T-helper 2 cell treated with Interferon-gamma antibody and Interleukin-4, amounts not matched to agents 5 μg/mL and 100 μg/mL, for 36 hours (primary cell): ENCODE data around the gene ABHD3.
A peak's percentile ranks its signal among the peaks of the same experiment; 100 is the strongest.
"Not testable (repeated sequence)": the region's sequence is repeated elsewhere in the genome, so short reads cannot be mapped to it uniquely, and the experiment has no call there.

Experiments
- DNase-seq: peaks from one replicate; pipeline ENCODE4 v3.0.0; 2021; ENCODE audit warnings: low spot score
- H3K27ac Mint-ChIP-seq: one replicate; pipeline ENCODE4 v1.8.0; 2021; ENCODE audit warnings: mild to moderate bottlenecking, mixed read lengths
- H3K27me3 Mint-ChIP-seq: one replicate; pipeline ENCODE4 v1.8.0; 2021; ENCODE audit warnings: low read depth, mixed read lengths
- H3K36me3 Mint-ChIP-seq: one replicate; pipeline ENCODE4 v1.8.0; 2021; ENCODE audit warnings: low read depth, mixed read lengths
- H3K4me1 Mint-ChIP-seq: one replicate; pipeline ENCODE4 v1.8.0; 2021; ENCODE audit warnings: low read depth, mixed read lengths
- H3K4me3 Mint-ChIP-seq: one replicate; pipeline ENCODE4 v1.8.0; 2022; ENCODE audit warnings: mild to moderate bottlenecking, moderate library complexity, mixed read lengths
- H3K9me3 Mint-ChIP-seq: one replicate; pipeline ENCODE4 v1.8.0; 2021; ENCODE audit warnings: mixed read lengths

ABHD3 gene

DNA sequence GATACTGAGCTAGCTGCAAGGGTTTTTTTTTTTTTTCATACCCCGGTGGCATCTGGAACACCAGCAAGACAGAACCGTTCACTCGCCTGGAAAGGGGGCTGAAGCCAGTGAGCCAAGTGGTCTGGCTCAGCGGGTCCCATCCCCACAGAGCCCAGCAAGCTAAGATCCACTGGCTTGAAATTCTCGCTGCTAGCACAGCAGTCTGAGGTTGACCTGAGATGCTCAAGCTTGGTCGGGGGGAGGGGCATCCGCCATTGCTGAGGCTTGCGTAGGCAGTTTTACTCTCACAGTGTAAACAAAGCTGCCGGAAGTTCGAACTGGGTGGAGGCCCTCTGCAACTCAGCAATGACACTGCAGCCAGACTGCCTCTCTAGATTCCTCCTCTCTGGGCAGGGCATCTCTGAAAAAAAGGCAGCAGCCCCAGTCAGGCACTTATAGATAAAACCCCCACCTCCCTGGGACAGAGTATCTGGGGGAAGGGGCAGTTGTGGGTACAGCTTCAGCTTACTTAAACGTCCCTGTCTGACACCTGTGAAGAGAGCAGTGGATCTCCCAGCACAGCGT lies 31.0 kb upstream of the ABHD3 start:
- no peak overlapping the region for H3K27ac Mint-ChIP-seq
- H3K27me3 Mint-ChIP-seq = no peaks in the 10 kb centered on the region
- no peak overlapping the region for H3K4me3 Mint-ChIP-seq
- DNase-seq = no peak
- peaks cover 18% of the 10 kb centered on the region for H3K36me3 Mint-ChIP-seq
- peaks cover 11% of the 10 kb centered on the region for H3K4me1 Mint-ChIP-seq
- H3K9me3 Mint-ChIP-seq = peaks cover 14% of the 10 kb centered on the region

DNA sequence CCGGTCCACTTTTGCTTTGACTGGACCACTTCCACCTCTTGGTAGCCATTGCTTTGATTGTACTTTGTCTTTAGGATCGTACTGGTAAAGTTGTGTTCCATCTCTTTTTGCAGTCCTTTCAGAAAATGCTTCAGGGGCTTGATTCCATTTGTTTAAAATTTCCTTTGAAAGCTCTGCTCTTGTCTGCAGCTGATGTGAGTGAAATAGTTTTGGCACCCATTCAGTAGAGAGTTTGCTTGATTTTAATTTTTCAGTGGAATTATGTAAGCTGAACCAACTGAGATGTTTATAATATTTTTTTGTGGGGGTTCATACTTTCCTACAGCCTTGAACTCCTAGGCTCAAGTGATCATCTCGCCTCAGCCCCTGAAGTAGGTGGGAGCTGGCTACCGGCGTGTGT lies 28.4 kb upstream of the ABHD3 start:
- DNase-seq = no peak
- no peak overlapping the region for H3K27ac Mint-ChIP-seq
- no peaks in the 10 kb centered on the region for H3K27me3 Mint-ChIP-seq
- H3K36me3 Mint-ChIP-seq = peaks cover 16% of the 10 kb centered on the region
- peaks cover 17% of the 10 kb centered on the region for H3K9me3 Mint-ChIP-seq
- H3K4me1 Mint-ChIP-seq = no peaks in the 10 kb centered on the region
- H3K4me3 Mint-ChIP-seq = no peak overlapping the region

DNA sequence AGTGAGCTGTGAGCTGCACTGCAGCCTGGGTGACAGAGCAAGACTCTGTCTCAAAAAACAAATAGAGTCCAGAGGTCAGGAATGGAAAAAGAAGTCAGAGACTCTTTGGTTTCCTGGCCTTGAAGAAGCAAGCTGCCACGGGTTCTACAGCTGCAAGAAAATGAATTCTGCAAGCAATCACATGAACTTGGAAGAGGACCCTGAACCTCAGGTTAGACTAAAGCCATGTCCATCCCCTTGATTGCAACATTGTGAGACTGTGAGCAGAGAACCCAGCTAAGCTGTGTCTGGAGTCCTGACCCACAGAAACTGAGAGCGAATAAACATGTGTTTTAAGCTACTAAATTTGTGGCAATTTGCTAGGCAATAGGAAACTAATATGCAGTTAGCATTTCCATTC lies 23.1 kb upstream of the ABHD3 start:
- H3K4me1 Mint-ChIP-seq = peaks cover 4% of the 10 kb centered on the region
- peaks cover 2% of the 10 kb centered on the region for H3K36me3 Mint-ChIP-seq
- H3K27ac Mint-ChIP-seq = no peak overlapping the region
- H3K4me3 Mint-ChIP-seq = no peak overlapping the region
- H3K27me3 Mint-ChIP-seq = no peaks in the 10 kb centered on the region
- no peak for DNase-seq
- H3K9me3 Mint-ChIP-seq = peaks cover 3% of the 10 kb centered on the region

DNA sequence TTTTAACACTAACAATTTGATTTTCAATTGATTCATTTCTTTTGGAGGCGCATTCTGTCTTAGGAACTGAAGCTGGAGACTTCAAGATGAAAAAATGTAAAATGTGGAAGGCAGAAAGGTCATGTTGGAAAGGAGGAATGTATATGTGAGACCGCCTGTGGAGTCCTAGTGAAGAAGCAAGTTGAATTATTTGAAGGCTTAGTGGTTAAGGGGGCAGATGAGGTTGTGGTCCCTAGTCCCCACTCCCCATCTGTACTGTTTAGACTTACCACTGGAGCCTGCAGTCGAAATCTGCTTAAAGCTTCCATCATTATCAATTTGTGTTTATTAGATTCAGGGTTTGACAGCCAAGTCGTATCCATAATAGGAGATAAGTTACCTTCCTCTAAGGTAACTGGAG lies 20.6 kb upstream of the ABHD3 start:
- DNase-seq = no peak
- Mint-ChIP-seq H3K27ac (no peak overlapping the region), H3K4me3 (no peak overlapping the region), H3K4me1 (peaks cover 4% of the 10 kb centered on the region), H3K27me3 (peaks cover 2% of the 10 kb centered on the region), H3K36me3 (no peaks in the 10 kb centered on the region), H3K9me3 (peaks cover 3% of the 10 kb centered on the region)

DNA sequence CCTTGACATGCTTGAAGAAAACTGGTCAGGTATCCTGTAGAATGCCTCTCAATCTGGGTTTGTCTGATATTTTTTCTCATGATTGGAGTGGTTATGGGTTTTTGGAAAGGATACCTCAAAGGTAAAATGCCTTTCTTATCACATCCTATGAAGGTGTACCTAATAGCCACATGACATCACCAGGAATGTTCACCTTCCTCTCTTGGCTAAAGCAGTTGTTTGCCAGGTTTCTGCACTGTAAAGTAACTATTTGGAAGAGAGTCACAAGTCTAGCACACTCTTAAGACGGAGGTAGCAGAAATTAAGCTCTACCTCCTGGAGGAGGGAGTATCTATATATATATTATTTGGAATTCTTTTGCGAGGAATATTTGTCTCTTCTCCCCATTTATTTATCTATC lies 18.1 kb upstream of the ABHD3 start:
- Mint-ChIP-seq H3K36me3 (no peaks in the 10 kb centered on the region), H3K4me3 (no peak overlapping the region)

DNA sequence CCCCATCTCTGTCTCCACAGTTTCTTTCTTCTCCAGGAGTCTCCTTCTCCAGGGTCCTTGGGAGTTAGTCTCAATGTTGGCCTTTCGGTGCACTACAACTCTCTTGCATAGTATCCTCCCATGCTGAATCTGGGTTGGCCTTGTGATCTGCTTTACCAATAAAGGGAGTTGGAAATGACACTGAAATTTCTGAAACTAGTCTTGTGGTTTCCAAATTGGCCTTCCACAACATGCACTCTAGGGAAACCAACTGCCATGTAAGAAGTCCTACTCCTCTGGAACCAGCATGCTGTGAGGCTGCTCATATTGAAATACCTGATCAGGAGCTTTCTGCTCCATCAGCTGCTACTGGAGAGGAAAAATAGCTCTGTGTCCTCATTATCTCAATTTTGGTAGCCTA lies 9.9 kb upstream of the ABHD3 start:
- no peak for DNase-seq
- no peak overlapping the region for H3K27ac Mint-ChIP-seq
- no peak overlapping the region for H3K4me3 Mint-ChIP-seq
- peaks cover 22% of the 10 kb centered on the region for H3K9me3 Mint-ChIP-seq
- peaks cover 9% of the 10 kb centered on the region for H3K4me1 Mint-ChIP-seq
- peaks cover 8% of the 10 kb centered on the region for H3K27me3 Mint-ChIP-seq
- H3K36me3 Mint-ChIP-seq = peaks cover 10% of the 10 kb centered on the region

More for the DNA sequence above, 18.1 kb upstream of the ABHD3 start:
- no peak for DNase-seq
- Mint-ChIP-seq H3K9me3 (no peaks in the 10 kb centered on the region), H3K27me3 (peaks cover 2% of the 10 kb centered on the region), H3K27ac (no peak overlapping the region), H3K4me1 (peaks cover 4% of the 10 kb centered on the region)

DNA sequence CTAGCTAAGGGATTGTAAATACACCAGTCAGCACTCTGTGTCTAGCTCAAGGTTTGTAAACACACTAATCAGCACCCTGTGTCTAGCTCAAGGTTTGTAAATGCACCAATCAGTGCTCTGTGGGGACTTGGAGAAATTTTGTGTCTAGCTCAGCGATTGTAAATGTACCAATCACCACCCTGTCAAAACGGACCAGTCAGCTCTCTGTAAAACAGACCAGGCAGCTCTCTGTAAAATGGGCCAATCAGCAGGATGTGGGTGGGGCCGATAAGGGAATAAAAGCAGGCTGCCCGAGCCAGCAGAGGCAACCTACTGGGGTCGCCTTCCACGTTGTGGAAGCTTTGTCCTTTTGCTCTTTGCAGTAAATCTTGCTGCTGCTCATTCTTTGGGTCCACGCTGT lies 2.6 kb upstream of the ABHD3 start:
- not testable (repeated sequence) for H3K27ac Mint-ChIP-seq, H3K9me3 Mint-ChIP-seq, DNase-seq, H3K4me3 Mint-ChIP-seq, H3K27me3 Mint-ChIP-seq
- Mint-ChIP-seq H3K36me3 (peaks cover 18% of the 10 kb centered on the region), H3K4me1 (peaks cover 28% of the 10 kb centered on the region)

DNA sequence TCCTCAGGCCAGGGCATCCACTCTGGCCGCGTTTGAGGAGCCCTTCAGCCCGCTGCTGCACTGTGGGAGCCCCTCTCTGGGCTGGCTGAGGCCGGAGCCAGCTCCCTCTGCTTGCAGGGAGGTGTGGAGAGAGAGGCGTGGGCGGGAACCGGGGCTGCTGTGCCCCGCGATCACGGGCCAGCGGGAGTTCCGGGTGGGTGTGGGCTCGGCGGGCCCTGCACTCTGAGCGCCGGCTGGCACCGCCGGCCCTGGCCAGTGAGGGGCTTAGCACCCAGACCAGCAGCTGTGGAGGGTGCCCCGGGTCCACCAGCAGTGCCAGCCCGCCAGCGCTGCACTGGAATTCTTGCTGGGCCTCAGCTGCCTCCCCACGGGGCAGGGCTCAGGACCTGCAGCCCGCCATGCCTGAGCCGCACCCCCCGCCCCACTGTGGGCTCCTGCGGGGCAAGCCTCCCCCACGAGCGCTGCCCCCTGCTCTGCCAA lies 1.9 kb upstream of the ABHD3 start:
- Mint-ChIP-seq H3K27ac (no peak overlapping the region), H3K9me3 (no peaks in the 10 kb centered on the region), H3K27me3 (no peaks in the 10 kb centered on the region), H3K4me1 (peaks cover 28% of the 10 kb centered on the region), H3K36me3 (peaks cover 21% of the 10 kb centered on the region), H3K4me3 (no peak overlapping the region)
- no peak for DNase-seq

DNA sequence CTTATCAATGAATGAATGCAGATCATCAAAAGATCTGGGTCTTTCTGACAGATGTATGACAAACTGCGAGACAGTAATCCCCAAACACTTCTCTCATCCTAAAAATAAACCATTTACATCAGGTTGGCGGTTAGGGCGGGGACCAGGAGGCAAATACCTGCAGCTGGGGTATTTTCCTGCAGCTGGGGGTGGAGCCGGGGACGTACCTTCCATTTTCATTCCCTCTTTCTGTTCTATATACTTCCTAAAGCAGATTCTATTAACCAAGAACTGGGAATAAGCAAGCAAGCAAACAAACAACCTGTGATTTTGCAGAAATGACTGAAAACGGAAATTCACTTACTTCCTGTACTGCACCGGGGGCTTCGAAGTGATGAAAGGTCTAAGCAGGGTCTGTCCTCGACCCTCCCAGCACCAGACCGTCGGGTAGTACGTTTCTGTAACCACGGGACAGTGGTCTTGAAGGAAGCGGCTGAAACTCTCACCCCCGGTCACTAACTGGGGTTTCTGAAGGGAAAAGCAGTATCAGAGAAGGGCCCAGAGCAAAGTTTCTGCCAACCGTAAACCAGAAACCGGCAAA lies 1.2 kb downstream of the ABHD3 start:
- H3K36me3 Mint-ChIP-seq = peaks cover 30% of the 10 kb centered on the region
- peak overlapping the region; percentile 99 for H3K4me3 Mint-ChIP-seq
- no peaks in the 10 kb centered on the region for H3K27me3 Mint-ChIP-seq
- peaks cover 22% of the 10 kb centered on the region for H3K4me1 Mint-ChIP-seq
- no peaks in the 10 kb centered on the region for H3K9me3 Mint-ChIP-seq
- peak; percentile 23 for DNase-seq
- peak overlapping the region; percentile 96 for H3K27ac Mint-ChIP-seq

DNA sequence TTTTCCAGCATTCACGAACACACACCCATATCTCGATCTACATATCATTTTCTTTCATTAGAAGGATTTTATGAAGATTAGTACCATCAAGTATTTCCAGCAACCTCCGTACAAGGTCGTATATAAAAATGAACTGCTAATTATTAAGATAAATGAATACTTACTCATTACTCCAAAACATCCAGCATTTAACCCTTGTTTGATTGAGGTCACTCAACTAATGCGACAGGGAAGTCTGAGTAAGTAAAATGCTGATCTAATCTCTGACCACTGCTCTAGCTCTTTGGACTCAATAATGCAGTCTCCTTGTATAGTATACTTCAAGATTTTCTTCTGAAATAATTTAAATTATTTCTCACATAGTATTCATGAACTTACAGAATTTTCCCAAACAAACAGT lies 2.0 kb downstream of the ABHD3 start:
- Mint-ChIP-seq H3K4me1 (peaks cover 22% of the 10 kb centered on the region), H3K27me3 (no peaks in the 10 kb centered on the region), H3K27ac (peak overlapping the region; percentile 96), H3K9me3 (no peaks in the 10 kb centered on the region), H3K4me3 (peak overlapping the region; percentile 99), H3K36me3 (peaks cover 35% of the 10 kb centered on the region)
- no peak for DNase-seq

DNA sequence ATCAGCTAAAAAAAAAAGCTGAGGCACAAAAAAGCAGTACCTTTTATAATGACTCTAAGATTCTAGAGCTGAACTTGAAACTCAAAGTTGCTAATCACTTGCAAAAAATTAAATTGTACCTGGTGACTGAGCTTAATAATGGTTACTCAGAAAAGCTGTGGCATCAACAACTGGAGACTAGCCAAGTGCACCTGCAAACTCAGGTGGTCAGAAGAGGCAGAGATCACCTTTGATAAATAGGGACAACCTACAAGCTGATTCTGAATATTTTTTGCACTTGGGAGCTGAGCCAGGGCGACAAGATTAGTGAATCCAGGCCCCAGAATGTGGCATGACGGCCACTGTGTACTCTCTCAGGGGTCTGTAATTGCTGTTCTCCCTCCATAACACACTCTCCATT lies 3.0 kb downstream of the ABHD3 start:
- Mint-ChIP-seq H3K27me3 (no peaks in the 10 kb centered on the region), H3K9me3 (no peaks in the 10 kb centered on the region)
- no peak for DNase-seq

DNA sequence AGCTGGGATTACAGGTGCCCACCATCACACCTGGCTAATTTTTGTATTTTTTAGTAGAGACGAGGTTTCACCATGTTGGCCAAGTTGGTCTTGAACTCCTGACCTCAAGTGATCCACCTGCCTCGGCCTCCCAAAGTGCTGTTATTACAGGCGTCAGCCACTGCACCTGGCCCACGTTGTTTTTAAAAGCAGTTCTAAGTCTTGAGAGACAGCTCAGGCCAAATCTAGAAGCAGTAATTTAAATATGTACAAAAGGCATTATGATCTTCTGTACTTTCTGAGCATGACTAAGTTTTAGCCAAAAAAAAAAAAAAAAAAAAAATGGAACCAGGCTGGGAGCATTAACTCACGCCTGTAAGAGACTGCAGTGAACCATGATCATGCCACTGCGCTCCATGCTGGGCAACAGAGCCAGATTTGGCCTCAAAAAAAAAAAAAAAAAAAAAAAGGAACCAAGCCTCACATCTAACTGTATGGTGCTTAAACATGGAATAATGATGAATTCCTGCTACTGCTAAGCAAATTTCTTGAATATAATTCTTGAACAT lies 4.0 kb downstream of the ABHD3 start:
- no peak overlapping the region for H3K27ac Mint-ChIP-seq
- no peaks in the 10 kb centered on the region for H3K9me3 Mint-ChIP-seq
- no peak overlapping the region for H3K4me3 Mint-ChIP-seq
- no peaks in the 10 kb centered on the region for H3K27me3 Mint-ChIP-seq
- peaks cover 40% of the 10 kb centered on the region for H3K36me3 Mint-ChIP-seq
- peaks cover 17% of the 10 kb centered on the region for H3K4me1 Mint-ChIP-seq
- no peak for DNase-seq

More for the DNA sequence above, 3.0 kb downstream of the ABHD3 start:
- Mint-ChIP-seq H3K36me3 (peaks cover 36% of the 10 kb centered on the region), H3K27ac (no peak overlapping the region), H3K4me3 (no peak overlapping the region), H3K4me1 (peaks cover 18% of the 10 kb centered on the region)

DNA sequence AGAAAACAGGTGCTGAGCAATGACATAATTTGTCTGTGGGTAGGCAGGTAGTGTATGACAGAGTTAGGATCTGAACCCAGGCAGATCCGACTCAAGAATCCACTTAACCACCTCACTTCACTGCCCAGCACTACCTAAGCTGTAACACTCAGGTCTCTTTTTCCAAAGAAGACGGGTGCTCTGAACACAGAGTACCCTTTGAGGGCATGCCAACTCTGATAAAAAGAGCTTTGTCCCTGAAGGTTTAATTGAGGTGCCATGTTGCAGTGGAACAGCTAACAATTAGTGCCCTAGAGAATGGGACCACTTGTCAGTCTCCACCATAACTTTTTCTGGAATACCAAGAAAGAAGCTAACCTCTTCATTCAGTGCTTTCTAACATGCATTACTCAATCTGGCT lies 11.3 kb downstream of the ABHD3 start:
- no peak overlapping the region for H3K27ac Mint-ChIP-seq
- H3K9me3 Mint-ChIP-seq = peaks cover 12% of the 10 kb centered on the region
- no peak overlapping the region for H3K4me3 Mint-ChIP-seq
- no peak for DNase-seq
- H3K4me1 Mint-ChIP-seq = peaks cover 8% of the 10 kb centered on the region
- peaks cover 67% of the 10 kb centered on the region for H3K36me3 Mint-ChIP-seq
- H3K27me3 Mint-ChIP-seq = no peaks in the 10 kb centered on the region

DNA sequence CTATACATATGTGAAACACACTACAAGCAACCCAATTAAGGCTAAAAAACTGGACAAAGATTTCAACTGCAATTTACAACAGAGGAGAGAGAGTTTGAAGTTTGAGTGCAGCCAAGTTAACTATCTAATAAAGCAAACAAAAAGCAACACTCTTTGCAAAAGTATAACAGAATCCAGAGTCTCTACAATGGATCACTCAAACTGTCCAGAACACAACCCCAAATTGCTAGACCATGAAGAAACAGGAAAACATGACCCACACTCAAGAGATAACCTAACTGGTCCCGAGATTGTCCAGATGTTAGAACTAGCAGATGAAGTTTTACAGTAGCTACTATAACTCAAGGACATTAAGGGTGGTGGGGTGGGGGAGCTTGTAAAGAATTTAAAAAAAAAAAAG lies 14.8 kb downstream of the ABHD3 start:
- Mint-ChIP-seq H3K4me1 (peaks cover 11% of the 10 kb centered on the region), H3K4me3 (no peak overlapping the region), H3K27me3 (no peaks in the 10 kb centered on the region), H3K27ac (peak overlapping the region; percentile 4), H3K9me3 (peaks cover 12% of the 10 kb centered on the region), H3K36me3 (peaks cover 60% of the 10 kb centered on the region)
- no peak for DNase-seq
